Measurements from ENCODE around the gene KRT77.

Gene KRT77

DNA sequence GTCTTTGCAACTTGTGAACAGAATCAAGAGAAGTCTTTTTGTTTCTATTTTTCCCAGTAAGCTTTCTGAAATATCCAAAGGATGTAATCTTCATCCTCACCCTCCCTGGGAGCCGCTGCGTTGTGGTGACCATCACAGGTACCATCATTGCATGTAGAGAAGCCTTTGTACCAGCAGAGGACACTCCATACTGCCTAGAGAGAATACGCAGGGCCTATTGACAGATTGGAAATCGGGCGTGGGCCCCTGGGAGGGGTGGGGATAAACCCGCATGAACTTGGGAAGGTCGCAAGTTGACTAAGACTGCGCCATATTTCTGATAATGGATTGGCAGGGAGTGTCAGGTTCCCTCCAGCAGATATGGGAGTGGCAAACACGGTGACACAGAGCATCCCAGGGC, 35.8 kb downstream of the KRT77 start:
- in situ Hi-C loops (cut with MboI; ENCODE audit: low sequenced_read_pairs, unreplicated experiment) = no loop called here
- no peak for DNase-seq (ENCODE audit: low spot score)
- TF ChIP-seq CTCF (IDR thresholded peaks at IDR 0.05; ENCODE audit: borderline replicate concordance, control extremely low read depth, extremely low read depth, insufficient read depth, missing control alignments) = no peak

DNA sequence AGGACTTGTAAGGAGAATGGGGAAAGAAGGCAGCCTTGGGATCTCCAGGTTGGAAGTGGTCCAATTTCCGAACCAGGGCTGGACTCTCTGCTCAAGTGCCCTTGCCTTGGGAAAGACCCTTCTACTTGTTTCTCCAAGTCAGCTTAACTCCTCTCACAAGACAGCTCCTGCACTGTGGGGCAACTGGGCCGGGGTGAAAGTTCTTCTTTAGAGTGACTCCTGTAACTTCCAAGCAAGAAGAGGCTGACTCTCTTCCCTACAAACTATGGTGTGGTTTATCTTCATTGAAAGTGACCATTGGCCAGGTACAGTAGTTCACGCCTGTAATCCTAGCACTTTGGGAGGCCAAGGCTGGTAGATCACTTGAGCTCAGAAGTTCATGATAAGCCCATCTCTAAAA, 36.9 kb downstream of the KRT77 start:
- TF ChIP-seq CTCF (IDR thresholded peaks at IDR 0.05; ENCODE audit: borderline replicate concordance, control extremely low read depth, extremely low read depth, insufficient read depth, missing control alignments) = no peak
- in situ Hi-C loops (cut with MboI; ENCODE audit: low sequenced_read_pairs, unreplicated experiment) = no loop called here
- DNase-seq (ENCODE audit: low spot score) = no peak

- no peak for DNase-seq (ENCODE audit: low spot score)
- no peak for TF ChIP-seq CTCF (IDR thresholded peaks at IDR 0.05; ENCODE audit: borderline replicate concordance, control extremely low read depth, extremely low read depth, insufficient read depth, missing control alignments)
- in situ Hi-C loops (cut with MboI; ENCODE audit: low sequenced_read_pairs, unreplicated experiment) = no loop called here
Measured at GRCh38 chr12:52663420-52663819, 39.9 kb downstream of the KRT77 start.

- no peak for DNase-seq (ENCODE audit: low spot score)
- in situ Hi-C loops (cut with MboI; ENCODE audit: low sequenced_read_pairs, unreplicated experiment) = no loop called here
- no peak for TF ChIP-seq CTCF (IDR thresholded peaks at IDR 0.05; ENCODE audit: borderline replicate concordance, control extremely low read depth, extremely low read depth, insufficient read depth, missing control alignments)
Measured at GRCh38 chr12:52662918-52663229, 40.5 kb downstream of the KRT77 start.

DNA sequence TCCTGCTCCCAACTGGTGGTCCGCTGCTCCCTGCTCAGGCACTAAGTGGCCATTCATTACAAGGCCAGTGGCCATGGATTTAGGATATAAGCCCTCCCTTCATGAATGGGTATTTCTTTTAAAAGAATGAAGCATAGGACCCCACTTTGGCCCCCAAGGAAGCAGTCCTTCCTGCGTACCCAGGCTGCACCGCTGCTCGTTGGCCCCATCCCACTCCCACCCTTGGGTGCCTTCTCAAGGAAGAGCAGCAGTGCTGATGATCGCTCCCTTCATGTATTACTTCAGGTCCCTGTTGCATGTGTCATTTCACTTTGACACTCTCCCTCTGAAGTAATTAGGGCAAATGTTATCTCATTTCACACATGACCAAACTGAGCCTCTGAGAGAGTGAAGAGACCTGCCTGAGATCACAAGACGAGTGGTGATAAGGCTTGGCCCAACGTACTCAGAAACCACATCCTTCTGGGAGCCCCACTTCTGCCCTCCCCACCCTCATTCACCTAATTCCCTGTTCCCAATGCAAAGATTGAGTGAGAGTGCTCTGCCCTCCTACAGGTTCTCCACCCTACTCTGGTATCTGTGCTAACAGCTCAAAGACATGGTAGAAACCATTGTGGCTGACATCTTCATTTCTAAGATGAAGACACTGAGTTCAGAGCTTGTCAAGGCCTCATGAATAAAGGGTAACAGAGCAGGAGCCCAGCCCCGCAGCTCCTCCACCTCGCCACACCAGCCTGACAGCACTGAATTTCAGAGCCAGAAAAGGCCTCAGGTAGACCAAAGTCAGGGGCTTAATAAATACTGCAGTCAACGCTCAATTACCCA, 41.0 kb downstream of the KRT77 start:
- no peak for TF ChIP-seq CTCF (IDR thresholded peaks at IDR 0.05; ENCODE audit: borderline replicate concordance, control extremely low read depth, extremely low read depth, insufficient read depth, missing control alignments)
- in situ Hi-C loops (cut with MboI; ENCODE audit: low sequenced_read_pairs, unreplicated experiment) = no loop called here
- DNase-seq (ENCODE audit: low spot score) = no peak

- in situ Hi-C loops (cut with MboI; ENCODE audit: low sequenced_read_pairs, unreplicated experiment) = no loop called here
- no peak for TF ChIP-seq CTCF (IDR thresholded peaks at IDR 0.05; ENCODE audit: borderline replicate concordance, control extremely low read depth, extremely low read depth, insufficient read depth, missing control alignments)
- DNase-seq (ENCODE audit: low spot score) = no peak
Measured at GRCh38 chr12:52661668-52662067, 41.7 kb downstream of the KRT77 start.

All from GM13976 (cell line).